Neural progenitor cell (in vitro differentiated cells): ENCODE measurements around the gene RPN1. TPM values are rescaled to one million over a fixed set of nuclear protein-coding genes. Genes with fewer than 3 reads are reported as not detected.
"Not testable (repeated sequence)": the region's sequence is repeated elsewhere in the genome, so short reads cannot be mapped to it uniquely, and the experiment has no call there.

Experiments
- DNase-seq: peaks from one replicate; pipeline ENCODE4 v3.0.0-alpha.2; 2016; ENCODE audit warnings: low spot score
- H2AFZ ChIP-seq: fragments of 200-600 bp; sonication (generic); replicated peaks from 2 replicates; pipeline ENCODE4 v1.6.1; 2016; ENCODE audit warnings: antibody characterized with exemption
- H3F3A ChIP-seq: fragments of 200-600 bp; sonication (generic); 2 replicates; pipeline ENCODE4 v1.6.1; 2016; ENCODE audit warnings: antibody characterized with exemption, low read depth
- H3K27ac ChIP-seq: fragments of 200-600 bp; sonication (generic); 2 replicates; pipeline ENCODE4 v1.5.1; 2016; ENCODE audit warnings: mild to moderate bottlenecking
- H3K27me3 ChIP-seq: fragments of 200-600 bp; sonication (generic); 2 replicates; pipeline ENCODE4 v1.6.1; 2016; ENCODE audit warnings: mild to moderate bottlenecking, moderate library complexity
- H3K36me3 ChIP-seq: fragments of 200-600 bp; sonication (generic); 2 replicates; pipeline ENCODE4 v1.5.1; 2016
- H3K4me1 ChIP-seq: fragments of 200-600 bp; sonication (generic); 2 replicates; pipeline ENCODE4 v1.6.1; 2016; ENCODE audit warnings: mixed run types
- H3K4me2 ChIP-seq: fragments of 200-600 bp; sonication (generic); 2 replicates; pipeline ENCODE4 v1.6.1; 2016
- H3K4me3 ChIP-seq: fragments of 200-600 bp; sonication (generic); 2 replicates; pipeline ENCODE4 v1.5.1; 2016
- H3K79me2 ChIP-seq: fragments of 200-600 bp; sonication (generic); 2 replicates; pipeline ENCODE4 v1.6.1; 2016; ENCODE audit warnings: low read depth
- H3K9ac ChIP-seq: fragments of 200-600 bp; sonication (generic); 2 replicates; pipeline ENCODE4 v1.6.1; 2016
- H3K9me3 ChIP-seq: fragments of 200-600 bp; sonication (generic); 2 replicates; pipeline ENCODE4 v1.5.1; 2016; ENCODE audit warnings: low read depth
- H4K20me1 ChIP-seq: fragments of 200-600 bp; sonication (generic); 2 replicates; pipeline ENCODE4 v1.6.1; 2016; ENCODE audit warnings: low read depth
- H3K27ac Mint-ChIP-seq: 3 replicates; pipeline ENCODE4 v1.8.0; 2021; ENCODE audit warnings: mixed read lengths
- H3K27me3 Mint-ChIP-seq: 2 replicates; pipeline ENCODE4 v1.8.0; 2022; ENCODE audit warnings: low read depth, mild to moderate bottlenecking, inconsistent platforms, moderate library complexity, mixed read lengths; ENCODE audit not compliant: insufficient read depth
- H3K36me3 Mint-ChIP-seq: 3 replicates; pipeline ENCODE4 v1.8.0; 2021; ENCODE audit warnings: mixed read lengths
- H3K4me1 Mint-ChIP-seq: 3 replicates; pipeline ENCODE4 v1.8.0; 2021; ENCODE audit warnings: mixed read lengths
- H3K4me3 Mint-ChIP-seq: 3 replicates; pipeline ENCODE4 v1.8.0; 2021; ENCODE audit warnings: mild to moderate bottlenecking, moderate library complexity, mixed read lengths
- H3K9me3 Mint-ChIP-seq: 3 replicates; pipeline ENCODE4 v1.8.0; 2020; ENCODE audit warnings: mixed read lengths
- EZH2 ChIP-seq: fragments of 200-600 bp; sonication (generic); IDR thresholded peaks from 2 replicates; pipeline ENCODE4 v1.6.1; 2017; ENCODE audit warnings: antibody characterized with exemption, mild to moderate bottlenecking, moderate library complexity
- EZH2phosphoT487 ChIP-seq: fragments of 200-600 bp; sonication (generic); IDR thresholded peaks from 2 replicates; pipeline ENCODE4 v1.6.1; 2017; ENCODE audit warnings: antibody characterized with exemption
- total RNA-seq: library from RNA; depleted of rRNA; stranded (reverse); fragments of >200 nt; gene quantifications from 2 replicates; pipeline ENCODE4 v1.2.3, GENCODE V29; 2015; ENCODE audit warnings: low replicate concordance
- TF ChIP-seq, protein P1 (sequence below): fragments of 200-600 bp; sonication (generic); IDR thresholded peaks from 2 replicates; pipeline ENCODE4 v1.5.1; 2017; ENCODE audit warnings: antibody characterized with exemption, mild to moderate bottlenecking

RPN1 gene
- total RNA-seq, 1 donor from 2014 or later: 186 TPM

- peaks cover 8% of the 10 kb centered on the region for H3K9me3 Mint-ChIP-seq
- H3K36me3 Mint-ChIP-seq: peaks cover 3% of the 10 kb centered on the region
- TF ChIP-seq EZH2: no peak
- TF ChIP-seq, protein P1, sequence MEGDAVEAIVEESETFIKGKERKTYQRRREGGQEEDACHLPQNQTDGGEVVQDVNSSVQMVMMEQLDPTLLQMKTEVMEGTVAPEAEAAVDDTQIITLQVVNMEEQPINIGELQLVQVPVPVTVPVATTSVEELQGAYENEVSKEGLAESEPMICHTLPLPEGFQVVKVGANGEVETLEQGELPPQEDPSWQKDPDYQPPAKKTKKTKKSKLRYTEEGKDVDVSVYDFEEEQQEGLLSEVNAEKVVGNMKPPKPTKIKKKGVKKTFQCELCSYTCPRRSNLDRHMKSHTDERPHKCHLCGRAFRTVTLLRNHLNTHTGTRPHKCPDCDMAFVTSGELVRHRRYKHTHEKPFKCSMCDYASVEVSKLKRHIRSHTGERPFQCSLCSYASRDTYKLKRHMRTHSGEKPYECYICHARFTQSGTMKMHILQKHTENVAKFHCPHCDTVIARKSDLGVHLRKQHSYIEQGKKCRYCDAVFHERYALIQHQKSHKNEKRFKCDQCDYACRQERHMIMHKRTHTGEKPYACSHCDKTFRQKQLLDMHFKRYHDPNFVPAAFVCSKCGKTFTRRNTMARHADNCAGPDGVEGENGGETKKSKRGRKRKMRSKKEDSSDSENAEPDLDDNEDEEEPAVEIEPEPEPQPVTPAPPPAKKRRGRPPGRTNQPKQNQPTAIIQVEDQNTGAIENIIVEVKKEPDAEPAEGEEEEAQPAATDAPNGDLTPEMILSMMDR: no peak
- H3K27me3 Mint-ChIP-seq: peaks cover 4% of the 10 kb centered on the region
- no peak overlapping the region for H3K27ac ChIP-seq
- H3K9ac ChIP-seq: no peak overlapping the region
- no peak overlapping the region for H3K4me2 ChIP-seq
- H4K20me1 ChIP-seq: no peaks in the 10 kb centered on the region
- H3K27ac Mint-ChIP-seq: no peak overlapping the region
- H3K27me3 ChIP-seq: no peaks in the 10 kb centered on the region
- H3F3A ChIP-seq: no peaks in the 10 kb centered on the region
- no peak overlapping the region for H2AFZ ChIP-seq
- H3K4me1 ChIP-seq: no peaks in the 10 kb centered on the region
- no peaks in the 10 kb centered on the region for H3K9me3 ChIP-seq
- no peak for DNase-seq
- H3K79me2 ChIP-seq: no peaks in the 10 kb centered on the region
- H3K4me1 Mint-ChIP-seq: peaks cover 19% of the 10 kb centered on the region
- H3K4me3 Mint-ChIP-seq: no peak overlapping the region
- H3K36me3 ChIP-seq: no peaks in the 10 kb centered on the region
- H3K4me3 ChIP-seq: no peak overlapping the region
Measured at GRCh38 chr3:128592864-128593263, 57.8 kb downstream of the RPN1 start.

GRCh38 chr3:128591738-128592426 is 58.7 kb downstream of the RPN1 start:
- Histone ChIP-seq H3K27ac (no peak overlapping the region), H3K4me2 (no peak overlapping the region), H3K4me3 (no peak overlapping the region), H3F3A (no peaks in the 10 kb centered on the region), H3K9ac (no peak overlapping the region), H4K20me1 (no peaks in the 10 kb centered on the region), H3K4me1 (no peaks in the 10 kb centered on the region), H3K27me3 (no peaks in the 10 kb centered on the region), H3K79me2 (no peaks in the 10 kb centered on the region), H2AFZ (no peak overlapping the region), H3K36me3 (no peaks in the 10 kb centered on the region), H3K9me3 (no peaks in the 10 kb centered on the region)
- no peak overlapping the region for H3K27ac Mint-ChIP-seq
- peaks cover 3% of the 10 kb centered on the region for H3K36me3 Mint-ChIP-seq
- no peak overlapping the region for H3K4me3 Mint-ChIP-seq
- H3K4me1 Mint-ChIP-seq: peaks cover 19% of the 10 kb centered on the region
- peaks cover 8% of the 10 kb centered on the region for H3K9me3 Mint-ChIP-seq
- TF ChIP-seq EZH2 (no peak), EZH2phosphoT487 (no peak)
- TF ChIP-seq, protein P1: no peak
- no peak for DNase-seq
- peaks cover 4% of the 10 kb centered on the region for H3K27me3 Mint-ChIP-seq

DNA sequence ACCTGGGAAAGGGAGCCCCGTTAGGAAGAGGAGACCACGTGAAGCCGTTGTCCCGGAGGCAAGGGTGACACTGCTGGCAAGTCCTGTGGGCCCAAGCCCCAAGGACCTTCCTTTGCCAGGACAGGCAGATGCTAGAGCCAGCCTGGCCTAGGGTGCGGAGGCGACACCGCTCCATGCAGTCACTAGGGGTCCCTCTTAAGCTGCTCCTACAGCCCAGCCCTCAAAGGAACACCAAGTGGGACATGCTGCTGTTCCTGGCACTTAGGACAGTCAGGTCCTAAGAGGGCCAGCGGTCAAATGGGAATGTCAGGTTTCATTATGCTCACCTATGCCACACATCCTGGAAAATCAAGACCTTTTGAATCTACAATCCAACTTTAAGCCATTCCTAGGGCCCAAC is 59.7 kb downstream of the RPN1 start:
- Histone ChIP-seq H2AFZ (no peak overlapping the region), H3K9me3 (no peaks in the 10 kb centered on the region), H3K79me2 (no peaks in the 10 kb centered on the region), H3K4me2 (no peak overlapping the region), H3K4me1 (no peaks in the 10 kb centered on the region), H3K27me3 (no peaks in the 10 kb centered on the region), H3K9ac (no peak overlapping the region), H3K36me3 (no peaks in the 10 kb centered on the region), H4K20me1 (no peaks in the 10 kb centered on the region), H3K4me3 (no peak overlapping the region), H3K27ac (no peak overlapping the region), H3F3A (no peaks in the 10 kb centered on the region)
- Mint-ChIP-seq H3K27ac (no peak overlapping the region), H3K36me3 (peaks cover 3% of the 10 kb centered on the region), H3K9me3 (peaks cover 8% of the 10 kb centered on the region), H3K27me3 (peaks cover 6% of the 10 kb centered on the region), H3K4me1 (peaks cover 19% of the 10 kb centered on the region), H3K4me3 (no peak overlapping the region)
- peak; percentile 49 for DNase-seq
- TF ChIP-seq EZH2 (no peak), EZH2phosphoT487 (no peak)
- TF ChIP-seq, protein P1: peak; percentile 52

DNA sequence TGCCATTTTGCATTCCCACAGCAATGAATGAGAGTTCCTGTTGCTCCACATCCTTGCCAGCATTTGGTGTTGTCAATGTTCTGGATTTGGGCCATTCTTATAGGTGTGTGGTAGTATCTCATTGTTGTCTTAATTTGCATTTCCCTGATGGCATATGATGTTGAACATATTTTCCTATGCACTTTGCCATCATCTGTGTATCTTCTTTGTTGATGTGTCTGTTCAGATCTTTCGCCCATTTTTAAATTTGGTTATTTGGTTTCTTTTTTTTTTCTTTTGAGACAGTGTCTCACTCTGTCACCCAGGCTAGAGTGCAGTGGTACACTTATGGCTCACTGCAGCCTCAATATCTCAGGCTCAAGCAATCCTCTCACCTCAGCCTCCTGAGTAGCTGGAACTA is 60.6 kb downstream of the RPN1 start:
- H4K20me1 ChIP-seq, H3K4me1 ChIP-seq, DNase-seq, H3K36me3 Mint-ChIP-seq, H3K4me2 ChIP-seq, H3K27me3 Mint-ChIP-seq, H3K36me3 ChIP-seq, H3K9ac ChIP-seq, H2AFZ ChIP-seq, H3K27ac Mint-ChIP-seq, H3K9me3 ChIP-seq, H3K79me2 ChIP-seq, H3K9me3 Mint-ChIP-seq, H3F3A ChIP-seq, H3K4me3 Mint-ChIP-seq, H3K4me3 ChIP-seq, H3K27me3 ChIP-seq, H3K27ac ChIP-seq: not testable (repeated sequence)
- H3K4me1 Mint-ChIP-seq: peaks cover 20% of the 10 kb centered on the region
